ENCODE results near the gene DRG2.

Gene DRG2
- long read RNA-seq, transcript DRG2-202 (13 exons, 1,897 nt), result minor isoform, 9 of 189 reads
- long read RNA-seq, transcript DRG2-201 (13 exons, 1,964 nt), result major isoform, 148 of 189 reads
- long read RNA-seq, partial matches to known transcripts, result 5 of 189 reads
- long read RNA-seq, other reads (novel, unspliced or antisense), result 25 of 189 reads

- peak; percentile 63 to 76 for DNase-seq (ENCODE audit: low read depth in 1 of 2, low spot score in 1 of 2)
- H3K27ac ChIP-seq (replicated peaks), result peak within 1 kb of the TSS; percentile 74
- TF ChIP-seq REST (IDR thresholded peaks at IDR 0.05; ENCODE audit: insufficient replicate concordance, low read depth) (peak; percentile 65), CTCF (IDR thresholded peaks at IDR 0.05; ENCODE audit: insufficient read depth, low read length) (no peak), SPI1 (IDR thresholded peaks at IDR 0.05; ENCODE audit: borderline replicate concordance, low read depth) (no peak), POLR2AphosphoS5 (IDR thresholded peaks at IDR 0.05; ENCODE audit: low read depth) (no peak), GABPA (IDR thresholded peaks at IDR 0.05; ENCODE audit: low read depth) (peak; percentile 90)
- H3K27me3 ChIP-seq (ENCODE audit: insufficient read depth, poor library complexity, severe bottlenecking), result no peaks in the 10 kb centered on the region
- peak within 1 kb of the TSS; percentile 82 for H3K4me3 ChIP-seq (replicated peaks; ENCODE audit: insufficient read depth, low read length)
Observed at GRCh38 chr17:18087610-18088491, at the start of gene DRG2. TSS of gene DRG2 (plus strand) at chr17:18087948. CDS start at chr17:18088024, 76 bp downstream.

GRCh38 chr17:18038149-18038850, 49.4 kb upstream of the DRG2 start:
- peak overlapping the region; percentile 83 for H3K4me3 ChIP-seq (replicated peaks; ENCODE audit: insufficient read depth, low read length)
- peak in 1 of 2 experiments; percentile 58 for DNase-seq (ENCODE audit: low read depth in 1 of 2, low spot score in 1 of 2)
- peak overlapping the region; percentile 79 for H3K27ac ChIP-seq (replicated peaks)

More at GRCh38 chr17:18038149-18038850, 49.4 kb upstream of the DRG2 start:
- H3K27me3 ChIP-seq (ENCODE audit: insufficient read depth, poor library complexity, severe bottlenecking), result no peaks in the 10 kb centered on the region
- no peak for TF ChIP-seq GABPA (IDR thresholded peaks at IDR 0.05; ENCODE audit: low read depth)
- TF ChIP-seq POLR2AphosphoS5 (IDR thresholded peaks at IDR 0.05; ENCODE audit: low read depth), result no peak
- no peak for TF ChIP-seq REST (IDR thresholded peaks at IDR 0.05; ENCODE audit: insufficient replicate concordance, low read depth)
- TF ChIP-seq SPI1 (IDR thresholded peaks at IDR 0.05; ENCODE audit: borderline replicate concordance, low read depth), result no peak
- no peak for TF ChIP-seq CTCF (IDR thresholded peaks at IDR 0.05; ENCODE audit: insufficient read depth, low read length)

Data from HL-60 (cell line).